Activated CD4-positive, alpha-beta T cell treated with anti-CD3 and anti-CD28 coated beads for 48 hours (primary cell): ENCODE measurements around the gene C6orf136.
A peak's percentile ranks its signal among the peaks of the same experiment; 100 is the strongest.

Experiments
- DNase-seq: peaks from one replicate; pipeline ENCODE4 v3.0.0-alpha.2; 2020

C6orf136 gene

GRCh38 chr6:30646450-30647241 is at the start of gene C6orf136:
TSS of gene C6orf136 (plus strand) at chr6:30647133. CDS start at chr6:30647232, 99 bp downstream.
- DNase-seq: peak; percentile 96

- peak; percentile 89 for DNase-seq
Observed at GRCh38 chr6:30597315-30598144, 49.4 kb upstream of the C6orf136 start.

- DNase-seq: no peak
Observed at GRCh38 chr6:30598912-30599624, 47.9 kb upstream of the C6orf136 start.

- DNase-seq: no peak
Observed at GRCh38 chr6:30599625-30600324, 47.2 kb upstream of the C6orf136 start.

GRCh38 chr6:30600451-30600961 is 46.4 kb upstream of the C6orf136 start:
- no peak for DNase-seq

GRCh38 chr6:30601436-30601814 is 45.5 kb upstream of the C6orf136 start:
- no peak for DNase-seq

GRCh38 chr6:30601815-30602641 is 44.9 kb upstream of the C6orf136 start:
- no peak for DNase-seq

- DNase-seq: no peak
Observed at GRCh38 chr6:30603961-30604360, 43.0 kb upstream of the C6orf136 start.

- DNase-seq: no peak
Observed at GRCh38 chr6:30610065-30610464, 36.9 kb upstream of the C6orf136 start.

- DNase-seq: no peak
Observed at GRCh38 chr6:30611150-30611855, 35.6 kb upstream of the C6orf136 start.

- no peak for DNase-seq
Observed at GRCh38 chr6:30611856-30612194, 35.1 kb upstream of the C6orf136 start.

GRCh38 chr6:30612213-30612612 is 34.7 kb upstream of the C6orf136 start:
- DNase-seq: no peak

- no peak for DNase-seq
Observed at GRCh38 chr6:30612687-30613248, 34.2 kb upstream of the C6orf136 start.

- no peak for DNase-seq
Observed at GRCh38 chr6:30613251-30614043, 33.5 kb upstream of the C6orf136 start.

GRCh38 chr6:30614044-30614842 is 32.7 kb upstream of the C6orf136 start:
- DNase-seq: no peak

GRCh38 chr6:30614843-30615218 is 32.1 kb upstream of the C6orf136 start:
- peak; percentile 88 for DNase-seq

GRCh38 chr6:30615219-30615957 is 31.5 kb upstream of the C6orf136 start:
- DNase-seq: peak; percentile 52
